Measurements from ENCODE around the gene RFT1.

Gene RFT1

DNA sequence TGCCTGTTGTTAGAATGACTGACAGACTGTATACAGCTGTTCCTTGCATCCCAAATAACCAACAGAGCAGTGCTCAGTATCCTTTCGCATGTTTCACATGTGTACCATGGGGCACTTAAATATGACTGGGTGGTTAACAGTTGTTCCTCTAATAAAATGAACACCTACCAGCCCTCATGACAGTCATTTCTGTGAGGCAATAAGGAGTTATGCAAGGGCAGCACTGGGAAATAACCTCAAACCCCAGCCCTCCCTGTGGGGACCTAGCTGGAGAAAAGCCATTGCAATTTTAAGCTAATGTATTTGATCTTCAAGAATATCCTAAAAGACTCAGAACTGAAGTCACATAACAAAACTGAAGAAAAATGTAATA is 7.3 kb downstream of the RFT1 start:
- DNase-seq, result no peak

GRCh38 chr3:53122255-53122932 is 7.8 kb downstream of the RFT1 start:
- DNase-seq, result no peak

DNA sequence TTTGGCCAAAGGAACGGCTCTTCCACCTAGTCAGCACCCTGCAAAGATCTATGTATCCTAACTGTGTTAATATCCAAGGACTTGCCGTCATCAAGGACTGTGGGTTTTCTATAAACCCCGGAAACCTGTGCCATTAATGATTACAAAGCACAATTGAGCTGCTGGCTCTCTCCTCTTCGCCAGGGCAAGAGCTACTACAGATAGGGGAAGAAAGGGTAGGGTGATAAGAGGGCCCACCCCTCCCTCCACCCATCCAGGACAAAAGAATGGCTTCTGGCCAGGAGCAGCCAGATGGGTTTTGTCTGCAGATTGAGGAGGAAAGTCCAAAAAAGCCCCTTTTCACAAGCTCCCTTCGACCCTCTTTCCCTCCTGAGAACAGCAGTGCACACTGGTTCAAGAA is 9.9 kb downstream of the RFT1 start:
- DNase-seq, result no peak

GRCh38 chr3:53116956-53117355 is 13.3 kb downstream of the RFT1 start:
- no peak for DNase-seq

DNA sequence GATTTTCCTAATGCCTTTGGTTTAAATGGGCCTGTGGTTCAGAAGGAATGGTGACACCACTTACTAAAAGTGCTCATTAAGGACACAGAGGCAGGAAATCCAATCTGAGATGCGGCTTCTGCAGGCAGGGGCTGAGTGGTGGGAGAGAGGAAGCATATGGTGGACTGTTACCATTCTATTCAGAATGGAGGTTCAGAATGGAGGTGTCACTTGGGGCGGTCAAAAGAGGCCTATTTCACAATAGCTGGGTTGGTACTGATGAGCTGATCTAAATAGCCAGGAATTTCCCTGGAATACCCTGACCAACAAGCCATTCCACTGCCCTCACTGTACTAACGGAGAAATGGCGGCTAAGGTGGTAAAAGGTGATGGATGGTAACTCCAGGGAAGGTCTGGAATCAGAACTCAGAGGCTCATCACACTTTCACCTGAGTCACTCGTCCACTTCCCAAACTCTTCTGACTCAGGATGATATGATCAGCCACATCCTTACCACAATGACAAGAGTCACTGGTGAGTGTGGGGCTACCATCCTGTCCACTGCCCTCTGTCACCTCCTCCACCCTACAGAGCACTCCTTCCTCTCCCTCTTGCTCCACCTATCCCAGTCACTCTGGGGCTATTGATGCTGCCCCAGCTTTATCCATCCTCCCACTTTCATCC is 15.7 kb downstream of the RFT1 start:
- no peak for DNase-seq

DNA sequence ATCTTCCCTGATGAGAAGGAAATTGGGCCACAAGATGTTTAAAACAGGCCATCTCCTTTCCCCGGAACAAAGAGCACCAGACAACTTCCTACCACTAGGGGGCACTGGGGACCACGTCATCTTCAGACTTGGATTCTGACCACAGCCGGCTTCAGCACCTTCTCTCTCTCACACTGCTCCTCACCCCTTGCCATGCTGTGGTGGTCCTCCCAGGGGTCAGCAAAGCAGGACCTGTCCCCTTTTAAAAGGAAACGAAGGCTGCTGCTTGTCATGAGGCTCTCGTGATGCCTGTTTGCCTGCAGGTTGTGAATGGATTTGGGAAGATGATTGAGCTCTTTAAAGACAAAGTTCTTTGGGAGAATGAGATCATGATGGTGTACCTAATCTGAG is 16.2 kb downstream of the RFT1 start:
- peak; percentile 88 for DNase-seq

GRCh38 chr3:53113293-53114010 is 16.8 kb downstream of the RFT1 start:
- no peak for DNase-seq

DNA sequence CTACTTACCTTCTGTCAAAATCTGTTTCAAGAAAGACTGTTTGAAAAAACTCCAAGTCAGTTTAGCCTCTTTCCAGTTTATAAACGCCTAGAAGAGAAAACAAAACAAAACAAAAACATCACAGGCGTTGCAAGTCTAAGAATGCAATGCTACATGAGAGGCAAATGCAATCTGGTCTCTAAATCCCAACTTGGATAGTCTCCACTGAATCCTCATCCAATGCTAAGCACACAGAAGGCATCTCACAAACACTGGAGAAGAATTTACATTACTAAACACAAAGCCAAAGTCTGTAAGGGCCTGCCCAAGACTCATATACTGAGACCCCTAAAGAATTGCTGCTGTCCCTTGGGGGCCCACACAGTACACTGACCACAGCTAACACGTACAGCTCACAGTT is 18.4 kb downstream of the RFT1 start:
- no peak for DNase-seq

GRCh38 chr3:53109891-53110771 is 20.1 kb downstream of the RFT1 start:
- DNase-seq, result peak; percentile 66

GRCh38 chr3:53109190-53109589 is 21.0 kb downstream of the RFT1 start:
- DNase-seq, result no peak

- DNase-seq, result no peak
These were observed 25.5 kb downstream of the RFT1 start for GRCh38 chr3:53104762-53105161.

DNA sequence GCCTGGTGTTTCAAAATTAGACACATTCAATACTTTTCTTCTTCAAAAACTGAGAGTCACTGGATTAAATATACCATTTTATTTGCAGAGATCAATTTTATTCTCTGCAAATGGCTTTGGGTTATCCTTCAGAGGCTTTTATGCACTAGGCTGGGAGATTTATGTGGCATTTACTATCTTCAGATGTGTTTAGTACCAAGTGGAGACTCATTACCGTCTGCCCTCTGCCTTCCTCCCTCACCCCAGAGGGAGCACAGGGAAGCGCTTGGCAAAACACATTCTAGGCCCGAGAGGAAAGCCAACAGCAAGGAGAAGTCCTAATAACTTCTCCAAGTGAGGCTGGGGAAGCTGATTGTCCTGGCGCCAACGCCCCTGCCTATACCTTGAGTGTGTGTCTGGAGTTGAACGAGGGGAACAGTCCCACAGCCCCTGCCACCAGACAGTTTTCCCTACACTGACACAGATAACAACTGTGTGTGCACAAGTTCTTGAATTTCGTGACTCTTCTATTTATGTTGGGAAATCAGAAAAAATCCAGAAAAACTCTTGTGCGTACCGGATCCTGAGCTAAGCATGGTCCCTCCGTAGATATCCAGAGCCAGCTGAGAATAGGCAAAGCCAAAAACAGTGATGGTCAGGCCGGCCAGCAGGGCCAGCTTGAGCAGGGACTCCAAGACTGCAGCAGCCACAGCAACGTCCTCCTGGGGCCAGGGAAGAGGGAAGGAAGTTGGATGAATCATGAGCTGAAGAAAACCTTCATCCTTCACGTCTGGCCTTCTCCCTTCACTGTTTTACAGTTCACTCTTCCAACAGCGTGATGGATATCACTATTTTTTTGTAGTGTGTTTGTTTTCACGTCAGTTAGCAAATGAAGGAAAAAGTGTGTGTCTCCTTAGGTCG is 26.6 kb downstream of the RFT1 start:
- no peak for DNase-seq

GRCh38 chr3:53102601-53103147 is 27.6 kb downstream of the RFT1 start:
- DNase-seq, result no peak

DNA sequence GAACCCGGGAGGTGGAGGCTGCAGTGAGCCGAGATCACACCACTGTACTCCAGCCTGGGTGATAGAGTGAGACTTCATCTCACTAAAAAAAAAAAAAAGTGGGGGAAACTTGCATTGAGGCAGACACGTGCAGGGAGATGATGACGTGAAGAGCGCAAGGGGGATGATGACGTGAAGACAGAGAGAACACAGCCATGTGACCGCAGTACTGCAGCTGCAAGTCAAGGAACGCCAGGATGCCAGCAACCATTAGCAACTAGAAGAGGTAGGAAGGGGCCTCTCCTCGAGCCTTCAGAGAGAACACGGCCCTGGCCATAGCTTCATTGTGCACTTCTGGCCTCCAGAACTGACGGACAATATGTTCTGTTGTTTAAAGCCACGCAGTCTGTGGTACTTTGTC is 28.3 kb downstream of the RFT1 start:
- no peak for DNase-seq

- no peak for DNase-seq
These were observed 29.3 kb downstream of the RFT1 start for GRCh38 chr3:53100818-53101466.

DNA sequence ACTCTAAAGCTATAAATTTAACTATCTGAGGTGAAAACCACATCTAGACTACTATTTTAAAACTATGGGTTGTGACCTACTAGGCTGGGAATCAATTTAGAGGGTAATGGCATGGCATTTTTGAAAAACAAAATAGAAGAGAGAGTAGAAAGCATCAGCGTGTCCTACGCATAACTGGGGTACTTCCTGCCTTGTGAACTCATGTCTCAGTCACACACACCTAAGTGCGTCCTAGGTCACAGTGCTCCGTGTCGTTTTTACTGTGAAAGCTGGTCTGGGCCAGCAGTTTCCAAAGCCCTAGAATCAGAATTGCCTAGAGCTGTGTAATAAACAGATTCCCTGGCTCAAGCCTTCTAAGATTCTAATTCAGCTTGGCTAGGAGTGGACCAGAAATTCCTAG is 32.3 kb downstream of the RFT1 start:
- DNase-seq, result no peak

DNA sequence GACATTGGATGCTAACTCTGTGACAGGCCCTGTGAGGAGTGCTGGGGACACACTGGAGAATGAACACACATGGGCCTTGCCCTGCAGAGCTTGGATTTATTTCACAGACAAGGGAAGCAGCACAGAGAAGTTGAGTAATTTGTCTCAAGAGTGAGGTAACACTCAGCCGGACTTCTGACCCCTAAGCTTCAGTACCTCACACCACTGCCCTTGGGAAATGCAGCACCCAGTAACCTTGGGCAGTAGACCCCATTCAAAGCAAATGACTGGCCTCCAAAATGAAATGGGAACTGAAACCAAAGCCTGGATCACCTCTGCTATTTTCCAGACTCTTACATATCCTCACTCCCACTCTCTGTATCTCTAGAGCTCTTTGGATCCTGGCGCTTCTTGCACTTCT is 37.3 kb downstream of the RFT1 start:
- DNase-seq, result no peak

- DNase-seq, result no peak
These were observed 38.0 kb downstream of the RFT1 start for GRCh38 chr3:53092216-53092615.

- DNase-seq, result no peak
These were observed 39.2 kb downstream of the RFT1 start for GRCh38 chr3:53091011-53091410.

DNA sequence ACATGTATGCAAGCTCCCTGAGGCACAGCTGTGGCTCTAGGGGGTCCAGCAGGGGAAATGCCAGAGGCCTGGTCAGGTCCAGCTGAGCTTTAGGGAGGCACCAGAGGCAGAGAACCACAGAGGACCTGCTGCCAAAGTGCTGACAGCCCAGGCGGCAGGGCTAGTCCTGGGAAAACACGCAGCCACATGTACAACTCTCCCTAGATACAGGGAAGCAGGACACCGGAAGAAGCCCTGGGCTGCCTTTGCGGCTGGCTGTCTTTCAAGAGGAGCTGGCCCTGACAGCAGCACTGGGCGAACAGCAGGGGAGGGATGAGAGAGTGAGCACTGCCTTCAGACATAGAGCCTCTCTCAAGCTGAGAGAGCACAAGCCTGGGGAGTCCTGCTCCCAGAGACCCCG is 40.7 kb downstream of the RFT1 start:
- DNase-seq, result no peak

- no peak for DNase-seq
These were observed 44.8 kb downstream of the RFT1 start for GRCh38 chr3:53085476-53085875.

Data from right forelimb (tissue), 1 donor.